B cell (primary cell): Measurements from ENCODE around the gene TLX2. TPM values are rescaled to one million over a fixed set of nuclear protein-coding genes. Genes with fewer than 3 reads are reported as not detected.

Experiments used
- ATAC-seq: fragments of 200-7000 bp; cut with Tn5 transposase; one replicate; pipeline ENCODE4 v1.10.0; 2021; ENCODE audit warnings: low read depth, mild to moderate bottlenecking, moderate number of reproducible peaks, moderate library complexity
- CTCF ChIA-PET: fragments of 350-600 bp; sonication (Branson Sonifier 250); formaldehyde crosslinking; loops from one replicate; lab custom pipeline; 2021; ENCODE audit warnings: antibody characterized with exemption, inconsistent platforms; lab: Charles Lee
- POLR2A ChIA-PET: fragments of 350-600 bp; sonication (Branson Sonifier 250); formaldehyde crosslinking; loops from one replicate; lab custom pipeline; 2021; ENCODE audit warnings: antibody characterized with exemption; lab: Charles Lee
- DNase-seq: peaks from one replicate; pipeline ENCODE4 v3.0.0; 2013
- H2AFZ ChIP-seq: 2 replicates; pipeline ENCODE4 v1.6.1; 2012; ENCODE audit warnings: mild to moderate bottlenecking, low read depth, low read length; ENCODE audit not compliant: insufficient read depth, poor library complexity, severe bottlenecking
- H3K27ac ChIP-seq, 2 donors: 1 replicate in 1 of 2; 2 replicates in 1 of 2; pipeline ENCODE4 v1.5.1; 2012 to 2013; ENCODE audit warnings: low read length in 2 of 2, mild to moderate bottlenecking in 2 of 2, moderate library complexity in 1 of 2
- H3K27me3 ChIP-seq, 4 experiments: fragments of 200-600 bp in 1 of 4; sonication (generic) in 1 of 4; replicated peaks in 1 of 4; 1 replicate in 2 of 4; 2 replicates in 2 of 4; pipeline versions ENCODE4 v1.6.1 to v1.7.0; 2013 to 2016; ENCODE audit warnings: low read length in 3 of 4, mild to moderate bottlenecking in 2 of 4, mixed read lengths in 1 of 4, moderate library complexity in 1 of 4; ENCODE audit not compliant: insufficient read depth in 4 of 4, control insufficient read depth in 3 of 4; ENCODE audit errors: control extremely low read depth in 1 of 4
- H3K36me3 ChIP-seq, 2 experiments: replicated peaks in 1 of 2; 1 replicate in 1 of 2; 2 replicates in 1 of 2; pipeline versions ENCODE4 v1.6.1 to v1.7.1; 2013; ENCODE audit warnings: low read length in 1 of 2; ENCODE audit not compliant: insufficient read depth in 2 of 2, control insufficient read depth in 1 of 2; ENCODE audit errors: control extremely low read depth in 1 of 2, extremely low read depth in 1 of 2
- H3K4me1 ChIP-seq, 2 donors: fragments of 200-600 bp in 1 of 2; sonication (generic) in 1 of 2; 1 replicate in 1 of 2; 2 replicates in 1 of 2; pipeline versions ENCODE4 v1.5.1 to v1.6.1; 2013 to 2017; ENCODE audit warnings: low read length in 2 of 2; ENCODE audit not compliant: control insufficient read depth in 2 of 2, insufficient read depth in 2 of 2
- H3K4me2 ChIP-seq: replicated peaks from 2 replicates; pipeline ENCODE3; 2012; ENCODE audit warnings: mild to moderate bottlenecking, low read depth, low read length; ENCODE audit not compliant: poor library complexity, severe bottlenecking
- H3K4me3 ChIP-seq, 5 experiments: fragments of 200-600 bp in 1 of 5; sonication (generic) in 1 of 5; 1 replicate in 3 of 5; 2 replicates in 2 of 5; pipeline versions ENCODE4 v1.5.1 to v1.7.0; 2011 to 2016; ENCODE audit warnings: low read length in 4 of 5, mild to moderate bottlenecking in 4 of 5, low read depth in 2 of 5, control low read depth in 1 of 5, moderate library complexity in 1 of 5; ENCODE audit not compliant: insufficient read depth in 1 of 5; ENCODE audit errors: control extremely low read depth in 1 of 5, extremely low read depth in 1 of 5
- H3K79me2 ChIP-seq: fragments of 200-600 bp; sonication (generic); one replicate; pipeline ENCODE4 v1.6.0; 2016; ENCODE audit warnings: low read length; ENCODE audit not compliant: control insufficient read depth, insufficient read depth
- H3K9ac ChIP-seq: fragments of 200-600 bp; sonication (generic); 2 replicates; pipeline ENCODE4 v1.6.1; 2017; ENCODE audit warnings: mild to moderate bottlenecking, low read length, moderate library complexity
- H3K9me3 ChIP-seq, 3 donors: one replicate each; pipeline versions ENCODE4 v1.6.1 to v1.7.1; 2013; ENCODE audit warnings: low read length in 2 of 3; ENCODE audit not compliant: control insufficient read depth in 2 of 3, insufficient read depth in 1 of 3; ENCODE audit errors: control extremely low read depth in 1 of 3
- H4K20me1 ChIP-seq: 2 replicates; pipeline ENCODE4 v1.6.0; 2012; ENCODE audit warnings: mild to moderate bottlenecking, low read length; ENCODE audit not compliant: insufficient read depth, control insufficient read depth, poor library complexity, severe bottlenecking
- H3K27ac Mint-ChIP-seq: one replicate; pipeline ENCODE4 v1.8.0; 2021; ENCODE audit warnings: mixed read lengths
- H3K27me3 Mint-ChIP-seq: one replicate; pipeline ENCODE4 v1.8.0; 2021; ENCODE audit warnings: mixed read lengths
- H3K4me1 Mint-ChIP-seq: one replicate; pipeline ENCODE4 v1.8.0; 2021; ENCODE audit warnings: mixed read lengths
- H3K4me3 Mint-ChIP-seq: one replicate; pipeline ENCODE4 v1.8.0; 2021; ENCODE audit warnings: mixed read lengths
- H3K9me3 Mint-ChIP-seq: one replicate; pipeline ENCODE4 v1.8.0; 2022; ENCODE audit warnings: mixed read lengths; ENCODE audit not compliant: insufficient read depth
- CTCF ChIP-seq: fragments of 200-600 bp; IDR thresholded peaks from one replicate; pipeline ENCODE4 v1.8.0; 2022; ENCODE audit warnings: antibody characterized with exemption, mild to moderate bottlenecking
- EZH2 ChIP-seq: IDR thresholded peaks from 2 replicates; pipeline ENCODE4 v1.6.1; 2012; ENCODE audit warnings: borderline replicate concordance, low read depth, mild to moderate bottlenecking, moderate library complexity, low read length; ENCODE audit not compliant: insufficient read depth, poor library complexity, severe bottlenecking
- WGBS: methylation state at CpG from one replicate; pipeline ENCODE4 v1.1.5; 2013; ENCODE audit warnings: missing lambda C conversion rate; ENCODE audit not compliant: insufficient coverage; 5-methylcytosine and 5-hydroxymethylcytosine counted together
- intact Hi-C: fragments of 100-400 bp; cut with micrococcal nuclease; formaldehyde crosslinking; loops from one replicate; pipeline ENCODE4 v1.10.0; 2022
- polyA plus RNA-seq: library from polyadenylated mRNA; depleted of rRNA; stranded (reverse); fragments of >200 nt; gene quantifications from 2 replicates; pipeline ENCODE4 v1.2.3, GENCODE V29; 2012
- total RNA-seq, 2 donors: library from RNA; stranded (reverse); fragments of 120-200 nt in 1 of 2; gene quantifications; 1 replicate in 1 of 2; 2 replicates in 1 of 2; pipeline versions ENCODE4 v1.2.3 to v1.2.4, GENCODE V29; 2013 to 2022

Gene TLX2
- total and polyA plus RNA-seq, 2 donors (not counting 1 experiment from before 2014, with no cell fraction given): 0.06 TPM; not detected in 1

GRCh38 chr2:74472945-74473258 is 41.3 kb upstream of the TLX2 start:
- TF ChIP-seq CTCF (no peak), EZH2 (no peak)
- intact Hi-C loops: loop anchor here (1.0 kb wide), 3 partner anchors 10 to 56 kb away; partner anchors contain the start of genes AUP1, HTRA2, TTC31 and WBP1
- peaks cover 16 to 22% of the 10 kb centered on the region in 2 donors for H3K4me1 ChIP-seq
- peaks cover 0 to 5% (median 0%) of the 10 kb centered on the region in 3 donors for H3K9me3 ChIP-seq
- peak overlapping the region; percentile 99 for H3K27ac Mint-ChIP-seq
- peaks cover 11% of the 10 kb centered on the region for H3K79me2 ChIP-seq
- WGBS: 16% methylated on average over 6 of the region's 7 CpGs
- H3K4me3 Mint-ChIP-seq: peak overlapping the region; percentile 99
- peak overlapping the region; percentile 65 to 89 (median 67) for H3K4me3 ChIP-seq
- POLR2A ChIA-PET: interaction anchor here (0.6 to 4.1 kb wide), 9 partner anchors 9 to 352 kb away, joined by 3 to 63 read pairs (median 5); partner anchors contain the start of genes AUP1, CCDC142, HTRA2 and INO80B
- CTCF ChIA-PET: interaction anchor here (0.6 to 1.6 kb wide), 8 partner anchors 9 to 137 kb away, joined by 3 to 11 read pairs (median 4); partner anchors contain the start of genes CCDC142, INO80B, TTC31 and WBP1
- H3K36me3 ChIP-seq: peaks cover 0 to 23% of the 10 kb centered on the region in 2 experiments
- H3K27me3 ChIP-seq: no peaks in the 10 kb centered on the region
- peak overlapping the region; percentile 85 for H3K4me2 ChIP-seq
- DNase-seq (no peak), ATAC-seq (no peak)
- H3K4me1 Mint-ChIP-seq: peaks cover 20% of the 10 kb centered on the region
- no peaks in the 10 kb centered on the region for H3K9me3 Mint-ChIP-seq
- peak overlapping the region; percentile 69 to 94 for H3K27ac ChIP-seq
- H4K20me1 ChIP-seq: no peaks in the 10 kb centered on the region
- no peaks in the 10 kb centered on the region for H3K27me3 Mint-ChIP-seq
- H3K9ac ChIP-seq: peak overlapping the region; percentile 69
- peak overlapping the region; percentile 94 for H2AFZ ChIP-seq

- Histone ChIP-seq H3K9me3 (peaks cover 0 to 5% (median 0%) of the 10 kb centered on the region in 3 donors), H3K9ac (no peak overlapping the region), H3K4me2 (no peak overlapping the region), H2AFZ (no peak overlapping the region), H4K20me1 (no peaks in the 10 kb centered on the region), H3K4me3 (no peak overlapping the region), H3K36me3 (peaks cover 0 to 23% of the 10 kb centered on the region in 2 experiments), H3K79me2 (peaks cover 17% of the 10 kb centered on the region), H3K27me3 (no peaks in the 10 kb centered on the region), H3K4me1 (peaks cover 16 to 22% of the 10 kb centered on the region in 2 donors), H3K27ac (no peak overlapping the region)
- Mint-ChIP-seq H3K4me3 (no peak overlapping the region), H3K4me1 (peaks cover 22% of the 10 kb centered on the region), H3K27ac (no peak overlapping the region), H3K27me3 (no peaks in the 10 kb centered on the region), H3K9me3 (no peaks in the 10 kb centered on the region)
- 97% methylated on average over 6 of the region's 6 CpGs for WGBS
- DNase-seq (no peak), ATAC-seq (no peak)
- no peak for TF ChIP-seq CTCF
- TF ChIP-seq EZH2: no peak
- intact Hi-C loops: no loop called here
- ChIA-PET POLR2A (interaction anchor here (0.7 to 4.1 kb wide), 3 partner anchors 7 to 44 kb away, joined by 3 to 63 read pairs (median 36); partner anchors contain the start of genes CCDC142, TTC31 and WBP1), CTCF (interaction anchor here (0.7 to 1.9 kb wide), 4 partner anchors 8 to 113 kb away, joined by 3 to 7 read pairs (median 5); partner anchors contain the start of genes CCDC142, PCGF1 and TTC31)
Observed at GRCh38 chr2:74474481-74474880, 39.8 kb upstream of the TLX2 start.
